Activated CD4-positive, alpha-beta T cell treated with anti-CD3 and anti-CD28 coated beads for 36 hours (primary cell): ENCODE results near the gene RWDD2A. TPM values are rescaled to one million over a fixed set of nuclear protein-coding genes. Genes with fewer than 3 reads are reported as not detected.

ENCODE experiments used
- ATAC-seq: fragments of 200-7000 bp; cut with Tn5 transposase; one replicate; pipeline ENCODE4 v1.10.0; 2021; ENCODE audit warnings: mild to moderate bottlenecking, moderate library complexity
- CTCF ChIA-PET: fragments of 350-600 bp; sonication (Branson Sonifier 250); formaldehyde crosslinking; loops from one replicate; lab custom pipeline; 2021; ENCODE audit warnings: antibody characterized with exemption; lab: Charles Lee
- POLR2A ChIA-PET: fragments of 350-600 bp; sonication (Branson Sonifier 250); formaldehyde crosslinking; loops from one replicate; lab custom pipeline; 2021; ENCODE audit warnings: antibody characterized with exemption, inconsistent platforms; lab: Charles Lee
- DNase-seq: peaks from one replicate; pipeline ENCODE4 v3.0.0-alpha.2; 2020
- H3K27ac Mint-ChIP-seq: one replicate; pipeline ENCODE4 v1.8.0; 2021; ENCODE audit warnings: mixed read lengths
- H3K27me3 Mint-ChIP-seq: one replicate; pipeline ENCODE4 v1.8.0; 2021; ENCODE audit warnings: mixed read lengths
- H3K36me3 Mint-ChIP-seq: one replicate; pipeline ENCODE4 v1.8.0; 2021; ENCODE audit warnings: low read depth, mixed read lengths
- H3K4me1 Mint-ChIP-seq: one replicate; pipeline ENCODE4 v1.8.0; 2021; ENCODE audit warnings: mixed read lengths
- H3K4me3 Mint-ChIP-seq: one replicate; pipeline ENCODE4 v1.8.0; 2021; ENCODE audit warnings: mild to moderate bottlenecking, moderate library complexity, mixed read lengths
- H3K9me3 Mint-ChIP-seq: one replicate; pipeline ENCODE4 v1.8.0; 2021; ENCODE audit warnings: low read depth, mixed read lengths
- intact Hi-C, 2 experiments: fragments of 100-400 bp; cut with DNase I in 1 of 2; cut with micrococcal nuclease in 1 of 2; formaldehyde crosslinking; loops; one replicate each; pipeline versions ENCODE4 v1.14.2 to v1.15.1; 2022 to 2024; cut with DNase I, micrococcal nuclease
- total RNA-seq, 2 experiments: library from RNA; stranded (reverse); gene quantifications; one replicate each; pipeline ENCODE4 v1.2.3, GENCODE V29; 2021

RWDD2A gene
- total RNA-seq, 2 experiments from 2014 or later: 1.6 to 1.9 TPM

DNA sequence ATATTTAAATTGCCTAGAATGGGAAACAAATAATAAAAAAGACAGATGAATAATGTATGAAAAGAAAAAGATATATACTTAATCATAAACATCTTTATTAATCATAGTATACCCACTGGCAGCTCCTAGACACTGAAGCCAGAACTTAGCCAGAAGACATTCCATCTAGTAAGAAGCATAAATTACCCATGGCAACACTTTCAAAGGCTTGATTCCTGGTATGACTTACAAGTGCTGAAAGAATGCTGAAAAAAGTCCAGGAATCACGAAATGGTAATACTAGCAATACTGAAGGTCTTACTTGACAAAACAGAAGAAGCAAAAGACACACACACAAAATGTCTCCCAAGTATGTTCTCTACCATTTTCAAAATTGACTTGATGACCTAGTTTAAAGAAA is 38.0 kb downstream of the RWDD2A start:
- no peaks in the 10 kb centered on the region for H3K36me3 Mint-ChIP-seq
- intact Hi-C loops: no loop called here
- no peak overlapping the region for H3K4me3 Mint-ChIP-seq
- H3K9me3 Mint-ChIP-seq: no peaks in the 10 kb centered on the region
- CTCF ChIA-PET: interaction anchor here (1.5 kb wide), 1 partner anchor 9 kb away, joined by 5 read pairs; no protein-coding TSS in a partner anchor
- peaks cover 9% of the 10 kb centered on the region for H3K27me3 Mint-ChIP-seq
- DNase-seq (no peak), ATAC-seq (no peak)
- POLR2A ChIA-PET: no interaction called here
- H3K4me1 Mint-ChIP-seq: no peaks in the 10 kb centered on the region
- H3K27ac Mint-ChIP-seq: no peak overlapping the region

DNA sequence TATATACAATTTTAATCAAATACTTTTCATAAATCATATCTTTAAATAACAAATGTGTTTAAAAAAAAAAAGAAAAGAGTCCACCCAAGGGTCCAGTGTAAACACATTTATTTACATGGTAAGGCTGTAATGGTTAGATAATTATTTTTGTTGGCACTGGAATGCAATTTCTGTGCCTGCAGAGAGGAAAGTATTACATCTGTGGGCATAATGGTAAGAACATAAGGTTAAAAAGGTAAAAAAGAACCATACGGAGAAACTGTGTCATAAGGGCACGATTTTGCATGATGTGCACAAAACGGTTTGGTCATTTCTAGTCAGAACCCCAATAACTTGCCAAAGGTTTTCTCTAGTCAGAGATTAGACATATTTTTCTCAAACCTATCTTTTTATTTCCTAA is 54.3 kb downstream of the RWDD2A start:
- intact Hi-C loops: no loop called here
- ChIA-PET CTCF (no interaction called here), POLR2A (no interaction called here)
- no peaks in the 10 kb centered on the region for H3K4me1 Mint-ChIP-seq
- H3K27me3 Mint-ChIP-seq: peaks cover 18% of the 10 kb centered on the region
- H3K9me3 Mint-ChIP-seq: no peaks in the 10 kb centered on the region
- no peak overlapping the region for H3K27ac Mint-ChIP-seq
- no peak overlapping the region for H3K4me3 Mint-ChIP-seq
- ATAC-seq: no peak
- no peak for DNase-seq
- H3K36me3 Mint-ChIP-seq: no peaks in the 10 kb centered on the region

Other genes with a start within 250 kb of the RWDD2A start
- 1 to 10 TPM; 6.5 to 7.1 TPM for gene UBE3D, start 127.5 kb upstream of the RWDD2A start, total RNA-seq
- 1 to 10 TPM; 5.4 to 7.3 TPM for gene DOP1A, start 125.7 kb upstream of the RWDD2A start, total RNA-seq
- 10 to 100 TPM; 12.6 to 19.6 TPM for gene PGM3, start 92 bp upstream of the RWDD2A start, total RNA-seq
- under 1 TPM; 0.05 TPM for gene ME1, start 237.7 kb downstream of the RWDD2A start, total RNA-seq